ENCODE measurements around the gene FBXO17. TPM values are rescaled to one million over a fixed set of nuclear protein-coding genes. Genes with fewer than 3 reads are reported as not detected.

FBXO17 gene
- polyA plus RNA-seq, 2 of the 4 experiments (the other 2 are of a cell fraction), result 68.1 to 112 TPM

- POLR2A ChIA-PET, result interaction anchor here (1.0 kb wide), 1 partner anchor 84 kb away, joined by 5 read pairs; no protein-coding TSS in a partner anchor
- FAIRE-seq (no peak), ATAC-seq (no peak), DNase-seq (ENCODE audit: low read depth in 1 of 2, low spot score in 1 of 2) (no peak)
- Histone ChIP-seq H3K9me3 (no peaks in the 10 kb centered on the region), H3K4me2 (no peak overlapping the region), H3K4me1 (peaks cover 19% of the 10 kb centered on the region), H3K27ac (no peak overlapping the region), H3K4me3 (no peak overlapping the region)
- TF ChIP-seq BCL3 (IDR thresholded peaks at IDR 0.05) (0 out of 3 replicates have a peak, but pooled peaks have one; percentile 17), POLR2AphosphoS2 (conservative IDR thresholded peaks at IDR 0.05; ENCODE audit: low read length) (no peak)
- CTCF ChIA-PET, result interaction anchor here (0.6 to 12.2 kb wide), 35 partner anchors 8 to 947 kb away, joined by 3 to 245 read pairs (median 4); partner anchors contain the start of genes ECH1, FAM98C, FBXO17 and LGALS4
- 67% methylated on average over 4 of the region's 4 CpGs for WGBS (ENCODE audit: missing lambda C conversion rate)
Observed at GRCh38 chr19:38933544-38933943, 42.0 kb downstream of the FBXO17 start.

- ATAC-seq (peak; percentile 13 to 24; a peak in 3 of 6 replicates), FAIRE-seq (no peak)
- TF ChIP-seq HEYL (CRISPR knock-in tag; IDR thresholded peaks at IDR 0.05) (no peak), KDM5A (IDR thresholded peaks at IDR 0.05) (no peak), NR3C1 (IDR thresholded peaks at IDR 0.05) (no peak), RCOR1 (IDR thresholded peaks at IDR 0.05; ENCODE audit: low read depth, low read length) (no peak), FOSL2 (IDR thresholded peaks at IDR 0.05) (no peak), FOSL2 (CRISPR knock-in tag; IDR thresholded peaks at IDR 0.05) (no peak), HES2 (IDR thresholded peaks at IDR 0.05) (no peak), CBX8 (IDR thresholded peaks at IDR 0.05) (no peak), ZNF302 (CRISPR knock-in tag; IDR thresholded peaks at IDR 0.05) (no peak), NPAS2 (CRISPR knock-in tag; IDR thresholded peaks at IDR 0.05; ENCODE audit: borderline replicate concordance) (no peak), TFCP2L1 (CRISPR knock-in tag; IDR thresholded peaks at IDR 0.05) (no peak), RNF2 (IDR thresholded peaks at IDR 0.05; ENCODE audit: borderline replicate concordance, low read depth) (no peak), EP300 (IDR thresholded peaks at IDR 0.05) (no peak), MYC (IDR thresholded peaks at IDR 0.05; ENCODE audit: borderline replicate concordance, low read length) (no peak), SMC3 (IDR thresholded peaks at IDR 0.05) (peak; percentile 66), HDAC2 (IDR thresholded peaks at IDR 0.05) (no peak), ESRRA (IDR thresholded peaks at IDR 0.05; ENCODE audit: borderline replicate concordance, low read length) (no peak), ZC3H11A (IDR thresholded peaks at IDR 0.05) (no peak), ELK1 (IDR thresholded peaks at IDR 0.05; ENCODE audit: low read depth, low read length) (no peak), HMGXB4 (CRISPR knock-in tag; IDR thresholded peaks at IDR 0.05; ENCODE audit: borderline replicate concordance) (no peak), GATA3 (IDR thresholded peaks at IDR 0.05; ENCODE audit: borderline replicate concordance) (no peak), E2F6 (IDR thresholded peaks at IDR 0.05; ENCODE audit: borderline replicate concordance, low read depth) (no peak), USF2 (IDR thresholded peaks at IDR 0.05) (no peak), POLR2AphosphoS2 (conservative IDR thresholded peaks at IDR 0.05; ENCODE audit: low read length) (0 out of 2 replicates have a peak, but pooled peaks have one; percentile 47), HOXA7 (CRISPR knock-in tag; IDR thresholded peaks at IDR 0.05) (no peak), CEBPB (IDR thresholded peaks at IDR 0.05) (0 out of 4 replicates have a peak, but pooled peaks of 1 of the 2 experiments have one; percentile 17), FOXS1 (CRISPR knock-in tag; IDR thresholded peaks at IDR 0.05) (no peak), MAFK (IDR thresholded peaks at IDR 0.05; ENCODE audit: partially characterized antibody) (no peak), PBX3 (IDR thresholded peaks at IDR 0.05) (no peak; the same call in 1 of the 2 replicates)
Observed at GRCh38 chr19:38932425-38933179, 42.9 kb downstream of the FBXO17 start.

More at GRCh38 chr19:38932425-38933179, 42.9 kb downstream of the FBXO17 start:
- peak overlapping the region in 1 of 2 experiments; percentile 6; a peak in 1 of 6 replicates for H3K27ac ChIP-seq
- DNase-seq (ENCODE audit: low read depth in 1 of 2, low spot score in 1 of 2), result peak; percentile 88 to 89
- POLR2A ChIA-PET, result interaction anchor here (1.0 to 2.8 kb wide), 4 partner anchors 12 to 83 kb away, joined by 5 to 21 read pairs (median 9); partner anchors contain the start of gene FBXO17
- H3K4me1 ChIP-seq, result peaks cover 19% of the 10 kb centered on the region
- CTCF ChIA-PET, result interaction anchor here (0.6 to 12.2 kb wide), 41 partner anchors 8 to 946 kb away, joined by 3 to 245 read pairs (median 4); partner anchors contain the start of genes FAM98C, FBXO17, NFKBIB and SIRT2
- peak overlapping the region; percentile 66; the same call in 1 of the 3 replicates for H3K4me3 ChIP-seq
- WGBS (ENCODE audit: missing lambda C conversion rate), result 91% methylated on average over 29 of the region's 29 CpGs
- H3K4me2 ChIP-seq, result peak overlapping the region; percentile 70
- no peaks in the 10 kb centered on the region for H3K9me3 ChIP-seq
